Measurements from ENCODE around the gene SIMC1.

Gene SIMC1

DNA sequence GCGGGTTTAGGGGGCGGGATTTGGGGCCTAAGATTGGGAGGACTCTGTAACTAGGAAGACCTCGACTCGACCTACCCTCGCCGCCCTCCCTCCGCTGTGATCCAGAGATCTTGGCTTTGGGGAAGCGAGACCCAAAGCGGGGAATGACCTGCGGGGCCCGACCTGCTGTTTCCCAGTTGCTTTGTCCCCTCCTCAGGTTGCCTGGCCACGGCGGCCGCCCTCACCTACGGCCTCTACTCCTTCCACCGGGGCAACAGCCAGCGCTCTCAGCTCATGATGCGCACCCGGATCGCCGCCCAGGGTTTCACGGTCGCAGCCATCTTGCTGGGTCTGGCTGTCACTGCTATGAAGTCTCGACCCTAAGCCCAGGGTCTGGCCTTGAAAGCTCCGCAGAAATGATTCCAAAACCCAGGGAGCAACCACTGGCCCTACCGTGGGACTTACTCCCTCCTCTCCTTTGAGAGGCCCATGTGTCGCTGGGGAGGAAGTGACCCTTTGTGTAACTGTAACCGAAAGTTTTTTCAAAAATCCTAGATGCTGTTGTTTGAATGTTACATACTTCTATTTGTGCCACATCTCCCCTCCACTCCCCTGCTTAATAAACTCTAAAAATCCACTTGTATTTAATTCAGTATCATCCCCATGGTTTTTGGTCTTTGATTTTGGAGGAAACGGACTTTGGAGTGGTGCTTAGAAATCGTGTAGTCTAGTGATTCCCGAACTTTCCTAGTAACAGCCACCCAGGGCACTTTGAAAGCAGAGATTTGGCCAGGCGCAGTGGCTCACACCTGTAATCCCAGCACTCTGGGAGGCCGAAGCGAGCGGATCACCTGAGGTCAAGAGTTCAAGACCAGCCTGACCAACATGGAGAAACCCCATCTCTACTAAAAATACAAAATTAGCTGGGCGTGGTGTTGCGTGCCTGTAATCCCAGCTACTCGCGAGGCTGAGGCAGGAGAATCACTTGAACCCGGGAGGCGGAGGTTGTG, 151.2 kb downstream of the SIMC1 start:
- DNase-seq = no peak

GRCh38 chr5:176391479-176391878, 153.3 kb downstream of the SIMC1 start:
- no peak for DNase-seq

GRCh38 chr5:176391999-176392398, 153.8 kb downstream of the SIMC1 start:
- DNase-seq = no peak

GRCh38 chr5:176392526-176392925, 154.3 kb downstream of the SIMC1 start:
- DNase-seq = no peak

GRCh38 chr5:176394096-176394495, 155.9 kb downstream of the SIMC1 start:
- DNase-seq = no peak

GRCh38 chr5:176394881-176395675, 156.9 kb downstream of the SIMC1 start:
- no peak for DNase-seq
